ENCODE measurements around the gene CCNK.

The CCNK gene

GRCh38 chr14:99527427-99528076 is 46.3 kb downstream of the CCNK start:
- H3K27ac Mint-ChIP-seq = no peak overlapping the region
- no peak overlapping the region for H3K4me3 Mint-ChIP-seq
- peaks cover 9% of the 10 kb centered on the region for H3K4me1 Mint-ChIP-seq
- ATAC-seq (no peak), DNase-seq (ENCODE audit: low spot score in 2 of 2) (no peak)
- no peaks in the 10 kb centered on the region for H3K9me3 Mint-ChIP-seq
- H3K36me3 Mint-ChIP-seq = no peaks in the 10 kb centered on the region

GRCh38 chr14:99529899-99530298 is 48.7 kb downstream of the CCNK start:
- no peak overlapping the region for H3K4me3 Mint-ChIP-seq
- H3K9me3 Mint-ChIP-seq = no peaks in the 10 kb centered on the region

GRCh38 chr14:99530407-99531155 is 49.4 kb downstream of the CCNK start:
- H3K9me3 Mint-ChIP-seq = no peaks in the 10 kb centered on the region
- no peak for ATAC-seq
- no peak overlapping the region for H3K27ac Mint-ChIP-seq

More at GRCh38 chr14:99529899-99530298, 48.7 kb downstream of the CCNK start:
- H3K27ac Mint-ChIP-seq = no peak overlapping the region
- peaks cover 8% of the 10 kb centered on the region for H3K4me1 Mint-ChIP-seq
- no peak for ATAC-seq
- no peaks in the 10 kb centered on the region for H3K36me3 Mint-ChIP-seq
- DNase-seq (ENCODE audit: low spot score in 2 of 2) = no peak

DNA sequence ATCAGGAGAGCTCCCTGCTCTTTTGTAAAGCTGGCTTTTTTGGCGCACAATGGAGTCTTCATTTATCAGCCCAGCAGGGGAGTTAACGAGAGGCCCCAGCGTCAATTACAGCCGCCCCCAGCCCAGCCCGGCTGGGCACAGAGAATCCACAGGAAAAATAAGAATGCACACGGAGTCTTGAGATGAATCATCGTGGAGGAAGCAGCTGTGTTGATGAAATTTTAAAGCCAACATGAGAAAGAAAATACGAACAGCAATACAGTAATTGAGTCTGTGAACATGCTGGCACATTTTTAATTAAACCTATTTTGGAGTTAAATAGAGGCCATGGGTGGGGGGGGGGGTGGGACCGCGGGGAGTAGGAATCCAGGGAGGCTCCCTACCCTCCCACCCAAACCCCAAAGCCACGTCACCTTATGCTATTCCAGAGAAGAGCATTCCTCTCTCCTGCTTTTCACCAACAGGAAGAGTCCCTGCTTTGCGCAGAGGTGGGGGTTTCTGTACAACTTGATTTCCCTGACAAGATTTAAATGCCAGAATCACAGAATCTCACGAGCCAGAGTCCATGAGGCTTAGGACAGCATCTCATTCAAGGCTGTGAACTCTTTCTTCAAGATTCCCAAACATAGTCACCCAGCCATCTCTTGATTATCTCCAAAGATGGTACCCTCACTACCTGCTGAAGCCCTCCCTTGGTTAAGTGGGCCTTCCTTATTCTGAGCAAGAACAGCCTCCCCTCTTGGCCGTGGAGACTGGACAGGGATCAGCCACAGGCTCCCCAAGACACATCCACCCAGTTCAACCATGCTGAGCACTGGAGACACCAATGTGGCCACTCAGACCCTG is 50.3 kb downstream of the CCNK start:
- DNase-seq (ENCODE audit: low spot score in 2 of 2) (no peak), ATAC-seq (no peak)
- Mint-ChIP-seq H3K4me3 (no peak overlapping the region), H3K36me3 (no peaks in the 10 kb centered on the region), H3K27ac (no peak overlapping the region), H3K9me3 (no peaks in the 10 kb centered on the region), H3K4me1 (no peaks in the 10 kb centered on the region)

More at GRCh38 chr14:99530407-99531155, 49.4 kb downstream of the CCNK start:
- no peak overlapping the region for H3K4me3 Mint-ChIP-seq
- H3K36me3 Mint-ChIP-seq = no peaks in the 10 kb centered on the region
- no peak for DNase-seq (ENCODE audit: low spot score in 2 of 2)
- peaks cover under 1% of the 10 kb centered on the region for H3K4me1 Mint-ChIP-seq

- ATAC-seq (no peak), DNase-seq (ENCODE audit: low spot score in 2 of 2) (no peak)
- H3K4me1 Mint-ChIP-seq = no peaks in the 10 kb centered on the region
- no peak overlapping the region for H3K4me3 Mint-ChIP-seq
- no peak overlapping the region for H3K27ac Mint-ChIP-seq
- no peaks in the 10 kb centered on the region for H3K36me3 Mint-ChIP-seq
- no peaks in the 10 kb centered on the region for H3K9me3 Mint-ChIP-seq
Observed at GRCh38 chr14:99532310-99532709, 51.1 kb downstream of the CCNK start.

DNA sequence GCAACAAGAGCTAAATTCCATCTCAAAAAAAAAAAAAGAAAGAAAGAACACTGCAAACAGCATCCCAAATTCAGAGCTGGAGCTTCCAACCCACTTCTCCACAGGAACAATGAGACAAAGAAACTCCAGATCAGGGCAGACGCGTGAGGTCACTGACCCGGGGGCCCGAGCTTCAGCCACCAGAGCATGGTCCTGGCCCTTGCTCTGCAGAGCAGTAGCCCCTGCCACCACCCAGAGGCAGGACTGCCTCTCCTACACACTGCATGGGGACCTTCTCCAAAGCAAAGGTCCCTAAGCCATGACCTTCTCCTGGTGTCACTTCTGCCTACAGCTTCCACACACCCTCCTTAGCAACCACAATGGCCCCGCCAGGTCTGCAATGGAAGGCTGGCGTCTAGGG is 53.1 kb downstream of the CCNK start:
- ATAC-seq = no peak
- no peaks in the 10 kb centered on the region for H3K9me3 Mint-ChIP-seq
- no peak overlapping the region for H3K4me3 Mint-ChIP-seq

DNA sequence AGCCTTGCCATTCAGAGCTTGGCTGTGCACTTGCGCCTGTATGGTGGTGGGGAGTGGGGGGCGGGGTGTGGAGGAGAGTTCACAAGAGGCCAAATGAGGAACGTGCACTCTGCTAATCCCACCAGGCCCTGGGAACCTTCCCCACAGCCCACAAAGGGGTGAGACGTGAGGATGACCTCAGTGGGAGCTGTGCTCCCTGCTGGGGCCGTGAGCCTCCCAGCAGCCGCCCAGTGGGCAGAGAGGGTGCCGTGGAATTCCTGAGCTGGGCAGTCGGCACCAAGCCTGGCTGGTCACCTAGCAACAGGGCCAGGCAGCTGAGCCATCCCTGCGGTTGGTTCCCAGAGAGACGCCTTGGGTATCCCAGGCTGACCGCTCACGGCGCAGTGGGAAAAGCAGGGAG is 53.7 kb downstream of the CCNK start:
- no peak for DNase-seq (ENCODE audit: low spot score in 2 of 2)
- H3K9me3 Mint-ChIP-seq = no peaks in the 10 kb centered on the region
- ATAC-seq = no peak
- H3K27ac Mint-ChIP-seq = no peak overlapping the region
- H3K4me3 Mint-ChIP-seq = no peak overlapping the region
- no peaks in the 10 kb centered on the region for H3K36me3 Mint-ChIP-seq
- H3K4me1 Mint-ChIP-seq = no peaks in the 10 kb centered on the region

More for the DNA sequence above, 53.1 kb downstream of the CCNK start:
- no peaks in the 10 kb centered on the region for H3K36me3 Mint-ChIP-seq
- no peak for DNase-seq (ENCODE audit: low spot score in 2 of 2)
- no peaks in the 10 kb centered on the region for H3K4me1 Mint-ChIP-seq
- H3K27ac Mint-ChIP-seq = no peak overlapping the region

DNA sequence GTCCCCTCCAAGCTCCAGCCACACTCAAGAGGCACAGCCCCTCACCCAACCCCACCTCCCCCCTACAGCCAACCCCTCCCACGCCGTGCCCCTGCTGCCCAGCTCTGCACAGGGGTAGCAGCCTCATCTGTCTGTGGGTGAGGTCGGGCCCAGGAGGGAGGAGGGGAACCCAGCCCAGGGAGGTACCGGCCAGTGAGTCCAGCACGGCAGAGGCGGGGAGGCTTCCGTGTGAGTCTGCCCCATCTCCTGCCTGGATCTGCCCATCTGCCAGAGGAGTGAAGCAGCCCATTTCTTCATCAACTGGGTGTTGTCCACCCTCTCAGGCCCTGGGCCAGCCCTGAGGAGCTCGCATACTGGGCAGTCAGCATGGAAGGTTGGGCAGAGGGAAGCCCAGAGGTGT is 54.2 kb downstream of the CCNK start:
- no peak overlapping the region for H3K4me3 Mint-ChIP-seq
- ATAC-seq = no peak

DNA sequence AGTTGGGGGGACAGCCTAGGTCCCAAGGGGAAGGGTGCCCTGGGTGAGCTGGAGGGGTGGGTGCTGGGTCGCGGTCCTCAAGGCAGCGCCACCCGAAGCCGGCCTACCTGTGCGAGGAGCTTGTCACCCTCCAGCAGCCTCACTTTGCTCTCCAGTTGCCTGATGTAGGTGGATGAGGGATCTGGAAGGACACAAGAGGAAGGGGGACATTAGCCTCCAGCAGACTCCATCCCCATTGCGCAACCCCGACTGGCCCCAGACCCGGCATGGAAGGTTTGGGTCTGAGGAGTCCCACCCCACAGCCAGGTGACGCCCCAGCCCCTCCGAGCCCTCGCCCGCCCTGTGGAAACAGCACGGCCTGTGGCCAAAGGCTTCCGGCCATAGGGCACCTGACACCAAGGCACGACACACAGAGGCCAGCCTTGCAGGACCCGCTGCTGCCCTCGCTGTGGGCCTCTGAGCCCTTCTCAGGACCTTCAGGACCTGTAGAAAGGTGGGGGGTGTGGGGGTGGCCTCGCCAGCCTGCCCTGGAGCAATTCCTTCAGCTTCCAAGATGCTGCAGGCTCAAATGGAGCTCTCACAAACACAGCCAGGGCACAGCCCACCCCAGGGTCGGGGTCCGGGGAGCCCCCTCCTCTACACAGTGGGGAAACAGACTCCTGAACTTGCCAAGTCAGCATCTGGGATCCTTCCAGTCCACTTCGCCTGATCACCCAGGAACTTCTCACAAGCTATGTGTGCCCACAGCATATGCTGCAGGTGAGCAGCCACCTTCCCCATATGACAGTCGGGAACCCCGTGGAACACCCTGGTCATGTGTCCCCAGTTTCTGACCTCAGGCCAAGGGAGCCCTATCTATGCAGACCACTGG is 54.9 kb downstream of the CCNK start:
- Mint-ChIP-seq H3K9me3 (no peaks in the 10 kb centered on the region), H3K36me3 (no peaks in the 10 kb centered on the region), H3K4me1 (peaks cover 3% of the 10 kb centered on the region), H3K27ac (no peak overlapping the region), H3K4me3 (no peak overlapping the region)
- ATAC-seq = no peak
- DNase-seq (ENCODE audit: low spot score in 2 of 2) = no peak

More for the DNA sequence above, 54.2 kb downstream of the CCNK start:
- no peaks in the 10 kb centered on the region for H3K4me1 Mint-ChIP-seq
- H3K9me3 Mint-ChIP-seq = no peaks in the 10 kb centered on the region
- H3K27ac Mint-ChIP-seq = no peak overlapping the region
- no peak for DNase-seq (ENCODE audit: low spot score in 2 of 2)
- H3K36me3 Mint-ChIP-seq = no peaks in the 10 kb centered on the region

- DNase-seq (ENCODE audit: low spot score in 2 of 2) (no peak), ATAC-seq (no peak)
- Mint-ChIP-seq H3K4me3 (no peak overlapping the region), H3K9me3 (no peaks in the 10 kb centered on the region), H3K27ac (no peak overlapping the region), H3K4me1 (peaks cover 16% of the 10 kb centered on the region), H3K36me3 (no peaks in the 10 kb centered on the region)
Observed at GRCh38 chr14:99537399-99537798, 56.2 kb downstream of the CCNK start.

GRCh38 chr14:99538275-99538674 is 57.1 kb downstream of the CCNK start:
- no peak for ATAC-seq
- H3K9me3 Mint-ChIP-seq = no peaks in the 10 kb centered on the region
- H3K36me3 Mint-ChIP-seq = no peaks in the 10 kb centered on the region
- H3K4me1 Mint-ChIP-seq = peaks cover 19% of the 10 kb centered on the region
- no peak overlapping the region for H3K27ac Mint-ChIP-seq
- no peak overlapping the region for H3K4me3 Mint-ChIP-seq
- no peak for DNase-seq (ENCODE audit: low spot score in 2 of 2)

DNA sequence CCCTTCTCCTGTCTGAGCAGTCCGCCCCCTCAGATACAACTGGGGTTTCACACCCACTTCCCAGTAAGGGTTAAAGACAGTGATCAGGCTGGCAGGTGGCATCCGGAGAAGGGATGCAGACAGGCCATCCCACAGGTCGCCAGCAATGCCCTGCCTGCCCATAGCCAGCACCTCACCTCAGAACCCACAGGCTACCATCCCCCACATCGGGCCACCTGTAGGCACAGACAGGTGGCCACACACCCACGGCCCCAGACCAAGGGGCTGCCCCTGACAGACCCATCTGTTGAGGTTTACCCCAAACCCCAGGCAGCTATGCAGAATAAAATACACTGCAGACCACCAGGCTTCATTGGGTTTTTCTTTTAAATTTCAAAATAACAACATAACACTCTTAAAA is 57.5 kb downstream of the CCNK start:
- H3K36me3 Mint-ChIP-seq = no peaks in the 10 kb centered on the region
- DNase-seq (ENCODE audit: low spot score in 2 of 2) = no peak
- no peak overlapping the region for H3K4me3 Mint-ChIP-seq
- ATAC-seq = no peak
- H3K27ac Mint-ChIP-seq = no peak overlapping the region
- H3K9me3 Mint-ChIP-seq = no peaks in the 10 kb centered on the region
- peaks cover 24% of the 10 kb centered on the region for H3K4me1 Mint-ChIP-seq

- Mint-ChIP-seq H3K9me3 (no peaks in the 10 kb centered on the region), H3K27ac (no peak overlapping the region), H3K4me1 (peaks cover 32% of the 10 kb centered on the region), H3K36me3 (no peaks in the 10 kb centered on the region), H3K4me3 (no peak overlapping the region)
- ATAC-seq (no peak), DNase-seq (ENCODE audit: low spot score in 2 of 2) (no peak)
Observed at GRCh38 chr14:99539491-99539890, 58.3 kb downstream of the CCNK start.

- Mint-ChIP-seq H3K9me3 (no peaks in the 10 kb centered on the region), H3K4me1 (peaks cover 41% of the 10 kb centered on the region), H3K27ac (no peak overlapping the region), H3K36me3 (no peaks in the 10 kb centered on the region), H3K4me3 (no peak overlapping the region)
- ATAC-seq = no peak
- no peak for DNase-seq (ENCODE audit: low spot score in 2 of 2)
Observed at GRCh38 chr14:99540196-99541032, 59.2 kb downstream of the CCNK start.

Data from stimulated activated effector memory CD8-positive, alpha-beta T cell treated with anti-CD3 and anti-CD28 coated beads, Interleukin-12 subunit alpha, Interleukin-12 subunit beta, amount 100 ng/mL, for 72 hours (primary cell).